HepG2 (cell line): ENCODE data around the gene CPNE2. TPM values are rescaled to one million over a fixed set of nuclear protein-coding genes. Genes with fewer than 3 reads are reported as not detected.

ENCODE experiments used
- CSRNP2 ChIP-seq: sonication (generic); formaldehyde crosslinking; conservative IDR thresholded peaks from 2 replicates; pipeline ENCODE4 v1.8.0; 2022; ENCODE audit warnings: low read depth, missing genetic modification reagents
- IRF2 ChIP-seq: IDR thresholded peaks from 2 replicates; pipeline ENCODE4 v1.6.1; 2018; ENCODE audit warnings: missing genetic modification reagents, missing compliant biosample characterization
- KMT2B ChIP-seq: IDR thresholded peaks from 2 replicates; pipeline ENCODE4 v1.6.1; 2016; ENCODE audit warnings: missing genetic modification reagents, missing compliant biosample characterization
- MZF1 ChIP-seq: sonication (generic); formaldehyde crosslinking; IDR thresholded peaks from 2 replicates; pipeline ENCODE4 v1.8.1; 2023; ENCODE audit warnings: mild to moderate bottlenecking, missing genetic modification reagents, borderline replicate concordance
- PITX1 ChIP-seq: sonication (generic); formaldehyde crosslinking; IDR thresholded peaks from 2 replicates; pipeline ENCODE4 v1.5.1; 2020; ENCODE audit warnings: mild to moderate bottlenecking, missing genetic modification reagents
- RCOR2 ChIP-seq: IDR thresholded peaks from 2 replicates; pipeline ENCODE4 v1.6.1; 2016; ENCODE audit warnings: missing biosample characterization, missing genetic modification reagents
- SIN3B ChIP-seq: fragments of 150-350 bp; IDR thresholded peaks from 2 replicates; pipeline ENCODE4 v1.6.1; 2014; ENCODE audit warnings: low read length
- ZBTB43 ChIP-seq: sonication (generic); formaldehyde crosslinking; conservative IDR thresholded peaks from 2 replicates; pipeline ENCODE4 v1.4.0; 2020; ENCODE audit warnings: missing genetic modification reagents
- ZBTB7B ChIP-seq: sonication (generic); formaldehyde crosslinking; IDR thresholded peaks from 2 replicates; pipeline ENCODE4 v1.4.0; 2020; ENCODE audit warnings: missing genetic modification reagents
- ZFP36 ChIP-seq: fragments of 150-350 bp; IDR thresholded peaks from 2 replicates; pipeline ENCODE4 v1.6.1; 2018; ENCODE audit warnings: borderline replicate concordance, low read length, low read depth; ENCODE audit not compliant: partially characterized antibody
- ZGPAT ChIP-seq: IDR thresholded peaks from 2 replicates; pipeline ENCODE4 v1.6.1; 2016; ENCODE audit warnings: mild to moderate bottlenecking
- ZMAT3 ChIP-seq: sonication (generic); formaldehyde crosslinking; conservative IDR thresholded peaks from 2 replicates; pipeline ENCODE4 v1.7.0; 2021; ENCODE audit warnings: missing genetic modification reagents
- ZNF557 ChIP-seq: sonication (generic); formaldehyde crosslinking; IDR thresholded peaks from 2 replicates; pipeline ENCODE4 v1.4.0; 2020; ENCODE audit warnings: missing genetic modification reagents
- ZNF619 ChIP-seq: sonication (generic); formaldehyde crosslinking; IDR thresholded peaks from 2 replicates; pipeline ENCODE4 v1.4.0; 2020; ENCODE audit warnings: mild to moderate bottlenecking, missing genetic modification reagents
- polyA plus RNA-seq, 8 experiments: library from polyadenylated mRNA; depleted of rRNA in 3 of 8; stranded (reverse) in 7 of 8; unstranded in 1 of 8; fragments of >200 nt; fragmentation: Illumina TruSeq in 4 of 8; extraction: Trizol in 4 of 8; gene quantifications; 2 replicates each; pipeline versions ENCODE4 v1.2.1 to v1.2.3, GENCODE V29; 2011 to 2016; ENCODE audit warnings: low read depth in 4 of 8, missing spikeins in 1 of 8, mixed read lengths in 1 of 8; ENCODE audit not compliant: insufficient read depth in 1 of 8
- total RNA-seq, 5 experiments: library from RNA; depleted of rRNA; stranded (reverse); fragments of >200 nt; fragmentation: Illumina TruSeq; extraction: Trizol; gene quantifications; 2 replicates each; pipeline ENCODE4 v1.2.3, GENCODE V29; 2016; ENCODE audit warnings: low read depth in 1 of 5
- TF ChIP-seq, protein P1 (sequence below): sonication (generic); formaldehyde crosslinking; IDR thresholded peaks from 2 replicates; pipeline ENCODE4 v1.5.0; 2020; ENCODE audit warnings: missing genetic modification reagents, mild to moderate bottlenecking, borderline replicate concordance
- TF ChIP-seq, protein P2 (sequence below): sonication (generic); formaldehyde crosslinking; IDR thresholded peaks from 2 replicates; pipeline ENCODE4 v1.4.0; 2020; ENCODE audit warnings: missing genetic modification reagents, borderline replicate concordance
- TF ChIP-seq, protein P3 (sequence below): sonication (generic); formaldehyde crosslinking; IDR thresholded peaks from 2 replicates; pipeline ENCODE4 v1.4.0; 2020; ENCODE audit warnings: mild to moderate bottlenecking, low read depth, missing genetic modification reagents

Gene CPNE2
- total and polyA plus RNA-seq, 2 of the 13 experiments (the other 11 are each of a cell fraction or from before 2014, with no cell fraction given) = 10.6 to 23.3 TPM

- TF ChIP-seq ZMAT3 (CRISPR knock-in tag) (0 out of 2 replicates have a peak, but pooled peaks have one; percentile 15), ZGPAT (CRISPR knock-in tag) (peak; percentile 37; the same call in 1 of the 2 replicates), KMT2B (no peak), ZBTB43 (CRISPR knock-in tag) (no peak), SIN3B (no peak), ZFP36 (peak; percentile 74), ZNF619 (no peak), RCOR2 (CRISPR knock-in tag) (no peak), PITX1 (peak; percentile 16; the same call in 1 of the 2 replicates), MZF1 (CRISPR knock-in tag) (no peak), CSRNP2 (CRISPR knock-in tag) (no peak), IRF2 (CRISPR knock-in tag) (peak; percentile 40; the same call in 1 of the 2 replicates), ZNF557 (CRISPR knock-in tag) (no peak), ZBTB7B (peak; percentile 64; the same call in 1 of the 2 replicates)
- TF ChIP-seq, protein P1, sequence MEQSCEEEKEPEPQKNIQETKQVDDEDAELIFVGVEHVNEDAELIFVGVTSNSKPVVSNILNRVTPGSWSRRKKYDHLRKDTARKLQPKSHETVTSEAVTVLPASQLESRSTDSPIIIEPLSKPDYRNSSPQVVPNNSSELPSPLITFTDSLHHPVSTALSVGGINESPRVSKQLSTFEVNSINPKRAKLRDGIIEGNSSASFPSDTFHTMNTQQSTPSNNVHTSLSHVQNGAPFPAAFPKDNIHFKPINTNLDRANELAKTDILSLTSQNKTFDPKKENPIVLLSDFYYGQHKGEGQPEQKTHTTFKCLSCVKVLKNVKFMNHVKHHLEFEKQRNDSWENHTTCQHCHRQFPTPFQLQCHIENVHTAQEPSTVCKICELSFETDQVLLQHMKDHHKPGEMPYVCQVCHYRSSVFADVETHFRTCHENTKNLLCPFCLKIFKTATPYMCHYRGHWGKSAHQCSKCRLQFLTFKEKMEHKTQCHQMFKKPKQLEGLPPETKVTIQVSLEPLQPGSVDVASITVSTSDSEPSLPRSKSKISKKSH = no peak
- TF ChIP-seq, protein P2, sequence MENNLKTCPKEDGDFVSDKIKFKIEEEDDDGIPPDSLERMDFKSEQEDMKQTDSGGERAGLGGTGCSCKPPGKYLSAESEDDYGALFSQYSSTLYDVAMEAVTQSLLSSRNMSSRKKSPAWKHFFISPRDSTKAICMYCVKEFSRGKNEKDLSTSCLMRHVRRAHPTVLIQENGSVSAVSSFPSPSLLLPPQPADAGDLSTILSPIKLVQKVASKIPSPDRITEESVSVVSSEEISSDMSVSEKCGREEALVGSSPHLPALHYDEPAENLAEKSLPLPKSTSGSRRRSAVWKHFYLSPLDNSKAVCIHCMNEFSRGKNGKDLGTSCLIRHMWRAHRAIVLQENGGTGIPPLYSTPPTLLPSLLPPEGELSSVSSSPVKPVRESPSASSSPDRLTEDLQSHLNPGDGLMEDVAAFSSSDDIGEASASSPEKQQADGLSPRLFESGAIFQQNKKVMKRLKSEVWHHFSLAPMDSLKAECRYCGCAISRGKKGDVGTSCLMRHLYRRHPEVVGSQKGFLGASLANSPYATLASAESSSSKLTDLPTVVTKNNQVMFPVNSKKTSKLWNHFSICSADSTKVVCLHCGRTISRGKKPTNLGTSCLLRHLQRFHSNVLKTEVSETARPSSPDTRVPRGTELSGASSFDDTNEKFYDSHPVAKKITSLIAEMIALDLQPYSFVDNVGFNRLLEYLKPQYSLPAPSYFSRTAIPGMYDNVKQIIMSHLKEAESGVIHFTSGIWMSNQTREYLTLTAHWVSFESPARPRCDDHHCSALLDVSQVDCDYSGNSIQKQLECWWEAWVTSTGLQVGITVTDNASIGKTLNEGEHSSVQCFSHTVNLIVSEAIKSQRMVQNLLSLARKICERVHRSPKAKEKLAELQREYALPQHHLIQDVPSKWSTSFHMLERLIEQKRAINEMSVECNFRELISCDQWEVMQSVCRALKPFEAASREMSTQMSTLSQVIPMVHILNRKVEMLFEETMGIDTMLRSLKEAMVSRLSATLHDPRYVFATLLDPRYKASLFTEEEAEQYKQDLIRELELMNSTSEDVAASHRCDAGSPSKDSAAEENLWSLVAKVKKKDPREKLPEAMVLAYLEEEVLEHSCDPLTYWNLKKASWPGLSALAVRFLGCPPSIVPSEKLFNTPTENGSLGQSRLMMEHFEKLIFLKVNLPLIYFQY (CRISPR knock-in tag) = no peak
- TF ChIP-seq, protein P3, sequence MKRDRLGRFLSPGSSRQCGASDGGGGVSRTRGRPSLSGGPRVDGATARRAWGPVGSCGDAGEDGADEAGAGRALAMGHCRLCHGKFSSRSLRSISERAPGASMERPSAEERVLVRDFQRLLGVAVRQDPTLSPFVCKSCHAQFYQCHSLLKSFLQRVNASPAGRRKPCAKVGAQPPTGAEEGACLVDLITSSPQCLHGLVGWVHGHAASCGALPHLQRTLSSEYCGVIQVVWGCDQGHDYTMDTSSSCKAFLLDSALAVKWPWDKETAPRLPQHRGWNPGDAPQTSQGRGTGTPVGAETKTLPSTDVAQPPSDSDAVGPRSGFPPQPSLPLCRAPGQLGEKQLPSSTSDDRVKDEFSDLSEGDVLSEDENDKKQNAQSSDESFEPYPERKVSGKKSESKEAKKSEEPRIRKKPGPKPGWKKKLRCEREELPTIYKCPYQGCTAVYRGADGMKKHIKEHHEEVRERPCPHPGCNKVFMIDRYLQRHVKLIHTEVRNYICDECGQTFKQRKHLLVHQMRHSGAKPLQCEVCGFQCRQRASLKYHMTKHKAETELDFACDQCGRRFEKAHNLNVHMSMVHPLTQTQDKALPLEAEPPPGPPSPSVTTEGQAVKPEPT (CRISPR knock-in tag) = no peak
Measured at GRCh38 chr16:57091200-57091974, 996 bp upstream of the CPNE2 start (continued).
